ENCODE results near the gene XYLT1. TPM values are rescaled to one million over a fixed set of nuclear protein-coding genes. Genes with fewer than 3 reads are reported as not detected.

XYLT1 gene
- total and polyA plus RNA-seq, 2 of the 8 experiments (the other 6 are each of a cell fraction or from before 2014, with no cell fraction given), result 6.6 to 25.4 TPM

- TF ChIP-seq CHD7 (IDR thresholded peaks at IDR 0.05; ENCODE audit: insufficient replicate concordance, low read length) (no peak), MAFK (IDR thresholded peaks at IDR 0.05; ENCODE audit: low read depth, low read length) (no peak)
Observed at GRCh38 chr16:17448640-17449638, 21.8 kb downstream of the XYLT1 start (continued).

Measured in H1 (cell line).